ENCODE measurements around the gene ZNF608.

The ZNF608 gene

DNA sequence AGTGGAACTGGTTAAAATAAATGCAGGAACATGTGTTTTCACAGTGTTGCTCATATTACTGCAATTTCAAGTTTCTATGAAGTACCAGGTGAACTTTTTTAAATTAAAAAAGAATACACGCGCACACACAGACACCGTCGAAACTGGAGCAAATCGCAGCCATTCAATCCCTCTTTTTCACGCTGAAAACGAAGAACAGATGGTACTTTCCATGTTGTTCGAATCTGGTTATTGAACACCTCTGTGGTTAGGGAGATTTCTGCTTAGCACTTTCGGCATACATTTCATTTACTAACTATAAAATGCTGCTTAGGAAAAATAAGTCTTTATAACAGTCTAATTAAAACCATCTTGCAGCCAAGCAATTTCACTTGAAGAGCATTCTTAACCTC is 6.8 kb downstream of the ZNF608 start:
- H3K4me3 ChIP-seq: no peak overlapping the region
- intact Hi-C loops (cut with DNase I; ENCODE audit: low total_unique reads): no loop called here
- H3K27ac ChIP-seq: no peak overlapping the region
- TF ChIP-seq, protein P1, sequence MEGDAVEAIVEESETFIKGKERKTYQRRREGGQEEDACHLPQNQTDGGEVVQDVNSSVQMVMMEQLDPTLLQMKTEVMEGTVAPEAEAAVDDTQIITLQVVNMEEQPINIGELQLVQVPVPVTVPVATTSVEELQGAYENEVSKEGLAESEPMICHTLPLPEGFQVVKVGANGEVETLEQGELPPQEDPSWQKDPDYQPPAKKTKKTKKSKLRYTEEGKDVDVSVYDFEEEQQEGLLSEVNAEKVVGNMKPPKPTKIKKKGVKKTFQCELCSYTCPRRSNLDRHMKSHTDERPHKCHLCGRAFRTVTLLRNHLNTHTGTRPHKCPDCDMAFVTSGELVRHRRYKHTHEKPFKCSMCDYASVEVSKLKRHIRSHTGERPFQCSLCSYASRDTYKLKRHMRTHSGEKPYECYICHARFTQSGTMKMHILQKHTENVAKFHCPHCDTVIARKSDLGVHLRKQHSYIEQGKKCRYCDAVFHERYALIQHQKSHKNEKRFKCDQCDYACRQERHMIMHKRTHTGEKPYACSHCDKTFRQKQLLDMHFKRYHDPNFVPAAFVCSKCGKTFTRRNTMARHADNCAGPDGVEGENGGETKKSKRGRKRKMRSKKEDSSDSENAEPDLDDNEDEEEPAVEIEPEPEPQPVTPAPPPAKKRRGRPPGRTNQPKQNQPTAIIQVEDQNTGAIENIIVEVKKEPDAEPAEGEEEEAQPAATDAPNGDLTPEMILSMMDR (IDR thresholded peaks at IDR 0.05): no peak
- H3K4me1 ChIP-seq: peaks cover 0 to 29% (median 10%) of the 10 kb centered on the region in 4 donors
- H3K27me3 ChIP-seq: peaks cover 0 to 3% of the 10 kb centered on the region in 2 donors
- H3K9me3 ChIP-seq: no peaks in the 10 kb centered on the region
- no peak for DNase-seq
- H3K36me3 ChIP-seq: no peaks in the 10 kb centered on the region

DNA sequence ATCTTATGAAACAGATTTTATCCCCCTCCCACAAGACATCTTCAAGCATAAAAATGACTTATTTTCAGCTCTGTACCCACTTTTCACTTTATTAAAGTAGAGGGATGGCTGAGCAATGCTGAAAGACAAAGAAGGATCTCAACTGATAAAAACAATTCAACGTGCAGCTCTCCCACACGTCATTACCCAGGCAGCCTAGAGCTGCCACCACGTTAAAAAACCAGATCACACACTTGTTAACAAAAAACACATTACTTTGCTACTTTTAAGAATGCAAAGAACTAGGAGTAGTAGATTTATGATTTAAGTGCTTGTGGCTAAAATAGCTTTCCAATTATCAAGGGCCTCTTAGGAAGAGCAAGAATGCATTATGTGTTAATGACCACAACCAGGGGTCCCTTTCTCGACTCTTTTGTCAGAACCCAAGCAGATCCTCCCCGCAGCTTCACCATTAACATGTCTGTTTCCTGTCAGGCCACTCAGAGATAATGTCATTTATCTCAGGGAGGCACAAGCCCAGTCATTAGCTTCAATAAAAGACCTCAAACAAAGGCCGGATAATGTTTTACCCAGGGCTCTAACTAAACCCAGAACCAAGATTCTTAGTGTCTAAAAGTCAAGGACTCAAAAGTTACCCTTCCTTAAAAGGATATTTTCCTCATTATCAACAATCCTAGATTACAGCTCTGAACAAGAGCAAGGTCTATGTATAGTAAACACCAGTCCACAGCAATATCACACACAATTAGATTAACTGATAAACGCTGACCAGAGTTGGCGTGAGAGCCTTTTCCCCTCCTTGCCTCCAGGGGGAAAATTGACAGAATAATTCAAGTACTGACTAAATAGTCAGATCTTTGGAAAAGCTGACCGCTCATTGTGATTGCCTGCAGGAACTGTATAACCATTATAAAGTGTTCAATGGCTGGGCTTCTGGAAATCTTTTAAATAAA is 7.5 kb downstream of the ZNF608 start:
- H3K4me1 ChIP-seq: peaks cover 0 to 32% (median 6%) of the 10 kb centered on the region in 4 donors
- no peaks in the 10 kb centered on the region for H3K36me3 ChIP-seq
- TF ChIP-seq, protein P1 (IDR thresholded peaks at IDR 0.05): no peak
- intact Hi-C loops (cut with DNase I; ENCODE audit: low total_unique reads): no loop called here
- H3K9me3 ChIP-seq: no peaks in the 10 kb centered on the region
- no peak for DNase-seq
- H3K4me3 ChIP-seq: no peak overlapping the region
- H3K27me3 ChIP-seq: peaks cover 0 to 3% of the 10 kb centered on the region in 2 donors
- no peak overlapping the region for H3K27ac ChIP-seq

DNA sequence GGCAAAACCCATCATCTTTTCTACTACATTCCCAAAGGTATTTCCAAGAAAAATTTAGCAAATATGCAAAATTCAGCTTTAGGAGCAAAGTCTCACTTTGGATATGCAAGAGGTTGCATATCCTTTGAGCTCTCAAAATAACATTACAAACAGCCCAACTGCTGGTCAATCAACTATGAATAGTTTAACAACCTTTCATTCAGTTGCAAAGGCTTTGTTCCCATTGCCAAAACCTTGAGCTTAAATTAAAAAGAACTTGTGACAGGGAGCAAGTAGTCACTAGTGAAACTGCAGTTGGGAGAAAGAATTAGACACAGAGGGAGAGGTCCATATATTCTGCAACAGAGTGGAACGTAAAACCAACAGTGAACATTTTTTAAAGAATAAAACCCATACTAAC is 8.8 kb downstream of the ZNF608 start:
- no peak overlapping the region for H3K27ac ChIP-seq
- H3K9me3 ChIP-seq: no peaks in the 10 kb centered on the region
- H3K4me1 ChIP-seq: peaks cover 0 to 24% (median 5%) of the 10 kb centered on the region in 4 donors
- H3K4me3 ChIP-seq: no peak overlapping the region
- H3K36me3 ChIP-seq: no peaks in the 10 kb centered on the region
- H3K27me3 ChIP-seq: peaks cover 0 to 3% of the 10 kb centered on the region in 2 donors
- TF ChIP-seq, protein P1 (IDR thresholded peaks at IDR 0.05): no peak
- intact Hi-C loops (cut with DNase I; ENCODE audit: low total_unique reads): no loop called here
- DNase-seq: no peak

DNA sequence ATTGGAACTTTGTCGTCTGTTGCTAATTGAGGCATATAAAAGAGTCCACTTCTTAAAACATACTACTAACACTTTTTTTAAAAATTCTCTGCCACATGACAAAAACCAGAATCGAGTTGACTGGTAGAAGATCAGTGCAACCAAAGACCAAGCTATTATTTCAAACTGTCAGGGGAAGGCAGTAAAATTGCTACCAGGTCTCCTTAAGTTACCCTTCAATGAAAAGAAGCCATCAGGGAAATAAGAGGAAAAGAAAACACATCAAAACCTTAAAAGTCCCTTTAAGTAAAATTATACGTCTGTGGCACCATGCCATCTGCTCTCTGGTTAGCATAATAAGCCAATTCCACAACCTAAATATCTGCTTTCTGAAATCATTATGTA is 9.6 kb downstream of the ZNF608 start:
- Histone ChIP-seq H3K36me3 (no peaks in the 10 kb centered on the region), H3K4me3 (no peak overlapping the region), H3K4me1 (peaks cover 0 to 23% (median 5%) of the 10 kb centered on the region in 4 donors), H3K9me3 (no peaks in the 10 kb centered on the region), H3K27me3 (peaks cover 0 to 3% of the 10 kb centered on the region in 2 donors), H3K27ac (no peak overlapping the region)
- DNase-seq: no peak
- TF ChIP-seq, protein P1 (IDR thresholded peaks at IDR 0.05): no peak
- intact Hi-C loops (cut with DNase I; ENCODE audit: low total_unique reads): no loop called here

DNA sequence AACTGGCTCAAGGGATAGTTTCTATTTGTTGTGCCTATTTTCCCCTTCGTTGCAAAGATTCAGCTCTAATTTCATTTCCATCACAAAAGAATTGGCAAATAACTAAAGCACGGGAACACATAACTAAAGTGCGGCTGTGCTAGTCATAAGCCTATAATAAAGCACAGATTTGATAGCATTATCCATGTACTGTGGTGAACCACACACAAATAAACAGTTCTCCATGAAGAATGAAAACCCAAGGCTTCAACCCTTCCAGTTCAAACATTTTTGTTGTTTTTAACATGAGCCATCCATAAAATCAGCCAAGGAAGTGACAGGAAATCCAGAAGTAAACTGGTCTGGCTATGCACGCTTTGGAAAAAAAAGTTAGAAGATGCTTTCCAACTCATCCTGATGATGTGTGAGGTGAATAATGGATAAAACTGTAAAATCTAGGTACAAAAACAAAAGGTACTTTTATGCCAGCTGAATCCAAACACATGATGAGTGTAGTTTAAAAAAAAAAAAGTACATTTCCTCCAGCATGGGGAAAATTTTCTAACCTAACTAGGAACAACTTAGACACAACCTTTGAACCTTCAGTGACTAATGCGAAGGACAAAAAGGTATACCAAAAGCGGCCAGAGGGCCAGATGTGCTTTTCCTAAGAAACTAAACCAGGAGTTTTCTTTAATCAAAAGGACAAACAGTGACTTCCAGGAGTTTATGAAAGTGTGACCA is 10.2 kb downstream of the ZNF608 start:
- intact Hi-C loops (cut with DNase I; ENCODE audit: low total_unique reads): no loop called here
- Histone ChIP-seq H3K27me3 (peaks cover 0 to 3% of the 10 kb centered on the region in 2 donors), H3K36me3 (no peaks in the 10 kb centered on the region), H3K9me3 (no peaks in the 10 kb centered on the region), H3K4me3 (peak overlapping the region in 1 of 2 donors; percentile 41), H3K27ac (peak overlapping the region in 1 of 2 donors; percentile 39), H3K4me1 (peaks cover 0 to 17% (median 5%) of the 10 kb centered on the region in 4 donors)
- DNase-seq: no peak
- TF ChIP-seq, protein P1 (IDR thresholded peaks at IDR 0.05): no peak
